ENCODE results near the gene NR3C2. TPM values are rescaled to one million over a fixed set of nuclear protein-coding genes. Genes with fewer than 3 reads are reported as not detected.

NR3C2 gene
- total RNA-seq, 1 experiment from 2014 or later, result 0.26 TPM

- intact Hi-C loops (cut with micrococcal nuclease; ENCODE audit: unreplicated experiment) (no loop called here), in situ Hi-C loops (cut with HindIII; ENCODE audit: low pct_unique_long_range_greater_than_20kb, low sequenced_read_pairs) (no loop called here)
- TF ChIP-seq TCF7L2 (IDR thresholded peaks at IDR 0.05; ENCODE audit: low read depth, low read length), result no peak
- no peak for TF ChIP-seq POLR2AphosphoS5 (IDR thresholded peaks at IDR 0.05; ENCODE audit: low read depth, low read length)
- TF ChIP-seq SIN3A (IDR thresholded peaks at IDR 0.05; ENCODE audit: borderline replicate concordance, insufficient read depth, low read depth, low read length), result no peak
- no peak for TF ChIP-seq CTCF (IDR thresholded peaks at IDR 0.05)
- TF ChIP-seq REST (IDR thresholded peaks at IDR 0.05; ENCODE audit: insufficient read depth in 1 of 2, low read depth in 2 of 2, low read length in 1 of 2), result no peak
- H3K27me3 ChIP-seq (ENCODE audit: control insufficient read depth, insufficient read depth, low read length), result no peaks in the 10 kb centered on the region
- DNase-seq (ENCODE audit: low read depth, low spot score), result no peak
- H3K9me3 ChIP-seq (ENCODE audit: control insufficient read depth, insufficient read depth, low read depth, low read length), result no peaks in the 10 kb centered on the region
- H3K27ac ChIP-seq (ENCODE audit: low read length), result no peak overlapping the region
- H3K4me1 ChIP-seq (ENCODE audit: control insufficient read depth, insufficient read depth, low read length), result no peaks in the 10 kb centered on the region
- ChIA-PET POLR2A (no interaction called here), CTCF (no interaction called here)
- ATAC-seq, result no peak
- H3K4me3 ChIP-seq (ENCODE audit: low read depth in 2 of 2, low read length in 2 of 2), result no peak overlapping the region
- no peaks in the 10 kb centered on the region for H3K36me3 ChIP-seq (ENCODE audit: control insufficient read depth, insufficient read depth, low read length)
- BruUV-seq (replicated peaks), result no TSS peak
Observed at GRCh38 chr4:148054275-148054674, 387.9 kb downstream of the NR3C2 start.

- POLR2A ChIA-PET, result no interaction called here
- ATAC-seq, result no peak
- H3K27ac ChIP-seq (ENCODE audit: low read length), result no peak overlapping the region
- H3K36me3 ChIP-seq (ENCODE audit: control insufficient read depth, insufficient read depth, low read length), result no peaks in the 10 kb centered on the region
- no peak overlapping the region for H3K4me3 ChIP-seq (ENCODE audit: low read depth in 2 of 2, low read length in 2 of 2)
- DNase-seq (ENCODE audit: low read depth, low spot score), result no peak
- intact Hi-C loops (cut with micrococcal nuclease; ENCODE audit: unreplicated experiment), result no loop called here
- H3K9me3 ChIP-seq (ENCODE audit: control insufficient read depth, insufficient read depth, low read depth, low read length), result no peaks in the 10 kb centered on the region
- BruUV-seq (replicated peaks), result no TSS peak
- no peaks in the 10 kb centered on the region for H3K27me3 ChIP-seq (ENCODE audit: control insufficient read depth, insufficient read depth, low read length)
- no peak for TF ChIP-seq TCF7L2 (IDR thresholded peaks at IDR 0.05; ENCODE audit: low read depth, low read length)
- no peak for TF ChIP-seq SIN3A (IDR thresholded peaks at IDR 0.05; ENCODE audit: borderline replicate concordance, insufficient read depth, low read depth, low read length)
- no peak for TF ChIP-seq REST (IDR thresholded peaks at IDR 0.05; ENCODE audit: insufficient read depth in 1 of 2, low read depth in 2 of 2, low read length in 1 of 2)
- no peak for TF ChIP-seq CTCF (IDR thresholded peaks at IDR 0.05)
- TF ChIP-seq POLR2AphosphoS5 (IDR thresholded peaks at IDR 0.05; ENCODE audit: low read depth, low read length), result no peak
- CTCF ChIA-PET, result no interaction called here
- no peaks in the 10 kb centered on the region for H3K4me1 ChIP-seq (ENCODE audit: control insufficient read depth, insufficient read depth, low read length)
- in situ Hi-C loops (cut with HindIII; ENCODE audit: low pct_unique_long_range_greater_than_20kb, low sequenced_read_pairs), result no loop called here
Observed at GRCh38 chr4:148053298-148054003, 388.8 kb downstream of the NR3C2 start.

All from Panc1 (cell line).